Activated CD4-positive, alpha-beta T cell treated with anti-CD3 and anti-CD28 coated beads, Interleukin-2, amount 50 U/mL, for 24 hours (primary cell): ENCODE results near the gene TOB2.
A peak's percentile ranks its signal among the peaks of the same experiment; 100 is the strongest.

Experiments used
- DNase-seq, 2 donors: peaks; one replicate each; pipeline ENCODE4 v3.0.0-alpha.2; 2020; ENCODE audit warnings: low read depth in 1 of 2, low spot score in 1 of 2

The TOB2 gene

GRCh38 chr22:41446639-41447434 lies at the start of gene TOB2:
Gene TOB2 (minus strand): TSS chr22:41446801. CDS start chr22:41437345, 9,456 bp downstream.
- peak; percentile 91 to 94 for DNase-seq

- no peak for DNase-seq
Observed at GRCh38 chr22:41491374-41492100, 44.9 kb upstream of the TOB2 start.

GRCh38 chr22:41488596-41489385 lies 42.2 kb upstream of the TOB2 start:
- no peak for DNase-seq

GRCh38 chr22:41488076-41488475 lies 41.5 kb upstream of the TOB2 start:
- no peak for DNase-seq

- no peak for DNase-seq
Observed at GRCh38 chr22:41487037-41487935, 40.7 kb upstream of the TOB2 start.

- no peak for DNase-seq
Observed at GRCh38 chr22:41485033-41485432, 38.4 kb upstream of the TOB2 start.

GRCh38 chr22:41482319-41482935 lies 35.8 kb upstream of the TOB2 start:
- DNase-seq: no peak

GRCh38 chr22:41481925-41482318 lies 35.3 kb upstream of the TOB2 start:
- DNase-seq: no peak

- DNase-seq: no peak
Observed at GRCh38 chr22:41481131-41481830, 34.7 kb upstream of the TOB2 start.

- DNase-seq: no peak
Observed at GRCh38 chr22:41480397-41480735, 33.8 kb upstream of the TOB2 start.

GRCh38 chr22:41479671-41480396 lies 33.2 kb upstream of the TOB2 start:
- no peak for DNase-seq

- DNase-seq: no peak
Observed at GRCh38 chr22:41478891-41479521, 32.4 kb upstream of the TOB2 start.

GRCh38 chr22:41478473-41478872 lies 31.9 kb upstream of the TOB2 start:
- no peak for DNase-seq

GRCh38 chr22:41474872-41475451 lies 28.4 kb upstream of the TOB2 start:
- no peak for DNase-seq

- DNase-seq: no peak
Observed at GRCh38 chr22:41471568-41471967, 25.0 kb upstream of the TOB2 start.

- no peak for DNase-seq
Observed at GRCh38 chr22:41470886-41471285, 24.3 kb upstream of the TOB2 start.

- peak in 1 of 2 donors; percentile 32 for DNase-seq
Observed at GRCh38 chr22:41469218-41469851, 22.7 kb upstream of the TOB2 start.
